ENCODE results near the gene NLRP1. TPM values are rescaled to one million over a fixed set of nuclear protein-coding genes. Genes with fewer than 3 reads are reported as not detected.
A peak's percentile ranks its signal among the peaks of the same experiment; 100 is the strongest.

The NLRP1 gene
- total and polyA plus RNA-seq, 4 donors, result 116 to 432 (median 250) TPM

DNA sequence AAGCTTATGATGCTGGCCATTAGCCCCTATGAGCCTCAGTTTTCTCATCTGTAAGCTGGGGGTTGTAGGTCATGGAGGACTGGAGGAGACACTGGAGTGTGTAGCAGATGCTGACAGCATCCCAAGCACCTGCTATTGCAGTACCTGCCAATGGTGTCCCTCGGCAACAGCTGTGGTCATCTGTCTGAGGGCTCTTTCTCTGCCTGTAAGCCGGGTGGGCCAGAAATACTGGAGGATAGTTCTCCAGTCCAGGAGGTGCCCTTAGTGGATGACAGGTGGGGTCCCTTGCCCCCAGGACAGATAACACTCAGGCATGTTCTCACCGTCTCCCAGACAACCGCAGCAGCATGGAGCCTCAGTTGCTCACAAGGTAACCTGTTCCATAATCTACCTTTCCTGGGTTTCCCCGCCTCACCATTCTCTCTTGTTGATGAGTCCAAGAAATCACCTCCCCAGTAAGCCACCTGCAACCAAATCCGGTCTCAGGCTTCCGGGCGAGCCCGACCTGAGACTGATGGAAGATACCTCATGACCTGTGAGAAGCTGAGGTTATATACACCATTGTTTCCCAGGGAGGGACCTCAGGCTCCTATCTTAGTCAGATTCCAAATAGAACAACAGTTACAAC is 23.8 kb downstream of the NLRP1 start:
- Histone ChIP-seq H3K4me1 (ENCODE audit: control insufficient read depth, insufficient read depth, low read length) (no peaks in the 10 kb centered on the region), H3K4me3 (ENCODE audit: low read depth, low read length) (no peak overlapping the region), H3K36me3 (ENCODE audit: control insufficient read depth, insufficient read depth, low read length) (no peaks in the 10 kb centered on the region), H3K9me3 (ENCODE audit: control insufficient read depth, insufficient read depth, low read length) (no peaks in the 10 kb centered on the region), H3K27me3 (ENCODE audit: control insufficient read depth, insufficient read depth, low read length) (no peaks in the 10 kb centered on the region), H3K27ac (ENCODE audit: low read depth, low read length) (no peak overlapping the region)
- DNase-seq (ENCODE audit: low read depth in 4 of 6, low spot score in 6 of 6), result no peak
- 91% methylated on average over 6 of the region's 9 CpGs for WGBS (ENCODE audit: insufficient coverage)

DNA sequence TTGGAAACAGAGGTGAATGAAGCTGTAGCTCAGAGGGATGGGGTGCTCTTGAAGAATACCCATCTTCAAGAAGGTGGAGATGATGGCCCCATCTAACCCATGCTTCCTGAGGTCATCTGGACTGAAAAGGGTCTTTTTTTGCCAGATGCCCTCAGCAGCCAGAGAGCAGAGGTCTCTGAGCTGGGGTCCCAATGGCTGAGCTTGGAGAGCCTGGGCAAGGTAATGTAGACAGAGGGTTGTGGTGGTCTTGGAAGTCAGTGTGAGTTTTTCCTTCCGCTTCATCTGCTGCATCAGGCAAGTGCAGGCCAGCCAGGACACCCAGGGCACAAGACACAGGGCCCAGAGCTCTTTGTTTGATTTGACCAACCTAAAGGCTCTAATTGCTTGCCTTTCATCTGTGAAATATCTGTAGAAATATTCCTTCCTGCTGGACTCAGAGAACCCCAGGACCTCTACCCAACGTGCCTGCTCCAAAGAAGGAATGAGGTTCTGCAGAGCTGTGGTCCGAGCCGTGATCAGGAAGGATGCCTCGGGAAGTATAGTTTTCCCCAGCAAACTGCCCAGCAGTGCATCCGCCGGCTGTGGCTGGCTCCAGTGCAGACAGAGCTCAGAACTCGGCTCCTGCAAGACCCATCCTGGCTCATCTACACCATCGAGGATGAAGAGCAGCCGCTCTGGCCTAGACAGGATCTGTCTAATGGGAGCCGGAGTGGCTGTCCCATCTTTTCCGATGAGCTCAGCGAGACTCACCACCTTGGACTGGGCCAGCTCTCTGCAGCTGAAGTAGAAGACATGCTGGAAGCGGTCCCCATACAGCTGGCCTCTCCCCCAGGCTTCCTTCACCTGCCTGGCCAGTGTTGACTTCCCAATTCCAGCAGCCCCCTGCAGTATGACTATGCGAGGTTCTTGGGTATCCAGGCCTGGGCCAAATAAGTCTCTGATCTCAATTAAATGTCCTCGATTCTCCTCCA is 25.2 kb downstream of the NLRP1 start:
- H3K4me3 ChIP-seq (ENCODE audit: low read depth, low read length), result no peak overlapping the region
- 93% methylated on average over 15 of the region's 16 CpGs for whole genome bisulfite sequencing (ENCODE audit: insufficient coverage)

DNA sequence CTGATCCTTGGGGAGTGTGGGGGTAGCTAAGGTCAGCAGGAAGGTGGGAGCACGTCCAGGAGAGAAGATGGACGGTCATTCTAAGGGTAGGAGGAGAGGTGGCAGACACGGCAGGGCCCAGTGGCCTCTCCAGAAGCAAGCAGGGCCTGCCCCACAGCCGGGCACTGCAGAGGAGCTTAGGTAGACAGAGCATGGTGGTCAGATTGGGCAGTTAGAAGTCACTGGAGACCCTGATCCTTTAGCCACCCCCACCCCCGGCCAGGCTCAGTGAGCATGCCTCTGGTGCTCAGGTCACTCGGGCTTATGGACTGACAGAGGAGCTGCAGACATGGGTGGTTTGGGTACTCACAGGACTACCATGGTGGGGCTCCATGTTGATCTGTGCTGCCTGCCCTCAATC is 26.3 kb downstream of the NLRP1 start:
- 88% methylated on average over 6 of the region's 6 CpGs for WGBS (ENCODE audit: insufficient coverage)
- DNase-seq (ENCODE audit: low read depth in 4 of 6, low spot score in 6 of 6), result no peak
- no peak overlapping the region for H3K4me3 ChIP-seq (ENCODE audit: low read depth, low read length)
- no peaks in the 10 kb centered on the region for H3K4me1 ChIP-seq (ENCODE audit: control insufficient read depth, insufficient read depth, low read length)
- H3K27me3 ChIP-seq (ENCODE audit: control insufficient read depth, insufficient read depth, low read length), result no peaks in the 10 kb centered on the region
- H3K36me3 ChIP-seq (ENCODE audit: control insufficient read depth, insufficient read depth, low read length), result no peaks in the 10 kb centered on the region
- no peak overlapping the region for H3K27ac ChIP-seq (ENCODE audit: low read depth, low read length)
- no peaks in the 10 kb centered on the region for H3K9me3 ChIP-seq (ENCODE audit: control insufficient read depth, insufficient read depth, low read length)

More for the DNA sequence above, 25.2 kb downstream of the NLRP1 start:
- H3K4me1 ChIP-seq (ENCODE audit: control insufficient read depth, insufficient read depth, low read length), result no peaks in the 10 kb centered on the region
- DNase-seq (ENCODE audit: low read depth in 4 of 6, low spot score in 6 of 6), result no peak
- no peak overlapping the region for H3K27ac ChIP-seq (ENCODE audit: low read depth, low read length)
- no peaks in the 10 kb centered on the region for H3K27me3 ChIP-seq (ENCODE audit: control insufficient read depth, insufficient read depth, low read length)
- no peaks in the 10 kb centered on the region for H3K36me3 ChIP-seq (ENCODE audit: control insufficient read depth, insufficient read depth, low read length)
- H3K9me3 ChIP-seq (ENCODE audit: control insufficient read depth, insufficient read depth, low read length), result no peaks in the 10 kb centered on the region

GRCh38 chr17:5557485-5557884 is 26.8 kb downstream of the NLRP1 start:
- Histone ChIP-seq H3K4me1 (ENCODE audit: control insufficient read depth, insufficient read depth, low read length) (no peaks in the 10 kb centered on the region), H3K36me3 (ENCODE audit: control insufficient read depth, insufficient read depth, low read length) (no peaks in the 10 kb centered on the region), H3K27ac (ENCODE audit: low read depth, low read length) (no peak overlapping the region), H3K4me3 (ENCODE audit: low read depth, low read length) (no peak overlapping the region), H3K27me3 (ENCODE audit: control insufficient read depth, insufficient read depth, low read length) (no peaks in the 10 kb centered on the region), H3K9me3 (ENCODE audit: control insufficient read depth, insufficient read depth, low read length) (no peaks in the 10 kb centered on the region)
- no peak for DNase-seq (ENCODE audit: low read depth in 4 of 6, low spot score in 6 of 6)
- 82% methylated on average over 6 of the region's 8 CpGs for WGBS (ENCODE audit: insufficient coverage)

DNA sequence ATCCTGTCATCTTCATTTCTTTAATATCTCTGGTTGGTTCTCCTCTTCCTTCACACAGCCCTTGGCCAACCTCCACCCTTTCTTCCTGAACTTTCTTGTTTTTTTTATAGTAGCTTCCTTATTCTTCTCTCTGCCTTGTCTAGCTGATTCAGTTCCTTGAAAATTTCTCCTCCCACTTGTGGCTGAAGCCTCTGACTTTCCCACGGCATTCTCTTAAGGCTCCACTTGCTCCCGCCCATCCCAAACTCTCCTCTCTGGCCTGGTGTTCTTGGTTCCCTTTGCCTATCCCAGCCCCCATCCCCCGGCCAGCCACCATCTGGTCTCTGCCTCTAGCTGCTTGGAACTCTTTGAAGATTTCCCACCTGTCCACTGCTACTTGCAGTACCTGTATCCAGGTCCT is 29.1 kb downstream of the NLRP1 start:
- no peaks in the 10 kb centered on the region for H3K36me3 ChIP-seq (ENCODE audit: control insufficient read depth, insufficient read depth, low read length)
- no peak overlapping the region for H3K4me3 ChIP-seq (ENCODE audit: low read depth, low read length)
- H3K4me1 ChIP-seq (ENCODE audit: control insufficient read depth, insufficient read depth, low read length), result no peaks in the 10 kb centered on the region
- no peaks in the 10 kb centered on the region for H3K9me3 ChIP-seq (ENCODE audit: control insufficient read depth, insufficient read depth, low read length)
- H3K27ac ChIP-seq (ENCODE audit: low read depth, low read length), result no peak overlapping the region
- DNase-seq (ENCODE audit: low read depth in 4 of 6, low spot score in 6 of 6), result no peak
- WGBS (ENCODE audit: insufficient coverage), result 50% methylated on average over 3 of the region's 3 CpGs
- no peaks in the 10 kb centered on the region for H3K27me3 ChIP-seq (ENCODE audit: control insufficient read depth, insufficient read depth, low read length)

DNA sequence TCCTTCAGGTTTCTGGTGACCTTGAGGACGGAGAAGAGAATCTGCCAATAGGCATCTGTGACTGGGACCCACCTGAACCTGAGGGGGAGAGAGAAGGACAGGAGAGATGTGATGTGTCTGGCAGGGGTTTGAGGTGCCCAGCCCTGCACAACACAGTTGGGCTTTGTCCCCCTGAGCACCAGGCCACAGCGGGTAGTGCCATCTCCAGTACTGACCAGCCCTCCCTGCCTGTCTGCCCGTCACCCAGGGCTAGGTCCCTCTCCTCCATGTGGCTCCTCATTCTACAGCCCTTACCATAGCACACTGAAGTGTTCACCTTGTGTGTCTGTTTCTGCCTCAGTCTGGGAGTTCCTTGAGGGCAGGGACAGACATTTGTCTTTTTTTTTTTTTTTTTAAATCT is 30.8 kb downstream of the NLRP1 start:
- H3K27ac ChIP-seq (ENCODE audit: low read depth, low read length), result no peak overlapping the region
- H3K27me3 ChIP-seq (ENCODE audit: control insufficient read depth, insufficient read depth, low read length), result no peaks in the 10 kb centered on the region
- no peaks in the 10 kb centered on the region for H3K36me3 ChIP-seq (ENCODE audit: control insufficient read depth, insufficient read depth, low read length)
- no peak overlapping the region for H3K4me3 ChIP-seq (ENCODE audit: low read depth, low read length)
- no peaks in the 10 kb centered on the region for H3K4me1 ChIP-seq (ENCODE audit: control insufficient read depth, insufficient read depth, low read length)
- WGBS (ENCODE audit: insufficient coverage), result 58% methylated on average over 3 of the region's 3 CpGs
- no peaks in the 10 kb centered on the region for H3K9me3 ChIP-seq (ENCODE audit: control insufficient read depth, insufficient read depth, low read length)
- DNase-seq (ENCODE audit: low read depth in 4 of 6, low spot score in 6 of 6), result no peak

DNA sequence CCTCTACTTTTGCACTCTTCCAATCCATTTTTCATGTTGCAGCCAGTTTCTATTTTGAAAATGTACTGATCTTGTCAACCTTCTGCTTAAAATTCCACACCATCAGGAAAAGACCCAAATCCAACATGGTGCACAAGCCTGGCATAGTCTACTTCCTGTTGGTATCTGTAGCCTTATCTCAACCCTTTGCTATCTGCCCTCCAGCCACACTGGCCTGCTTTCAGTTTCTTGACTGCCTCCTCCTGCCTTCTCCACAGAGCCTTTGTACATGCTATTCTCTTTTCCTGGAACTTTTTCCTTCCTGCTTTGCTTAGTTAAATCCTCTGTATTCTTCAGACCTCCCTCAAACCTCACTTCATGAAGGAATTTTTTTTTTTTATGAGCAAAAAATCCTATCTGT is 31.5 kb downstream of the NLRP1 start:
- Histone ChIP-seq H3K4me1 (ENCODE audit: control insufficient read depth, insufficient read depth, low read length) (no peaks in the 10 kb centered on the region), H3K4me3 (ENCODE audit: low read depth, low read length) (no peak overlapping the region), H3K27ac (ENCODE audit: low read depth, low read length) (no peak overlapping the region), H3K9me3 (ENCODE audit: control insufficient read depth, insufficient read depth, low read length) (no peaks in the 10 kb centered on the region), H3K27me3 (ENCODE audit: control insufficient read depth, insufficient read depth, low read length) (no peaks in the 10 kb centered on the region), H3K36me3 (ENCODE audit: control insufficient read depth, insufficient read depth, low read length) (no peaks in the 10 kb centered on the region)
- DNase-seq (ENCODE audit: low read depth in 4 of 6, low spot score in 6 of 6), result no peak

- Histone ChIP-seq H3K27ac (ENCODE audit: low read depth, low read length) (no peak overlapping the region), H3K4me1 (ENCODE audit: control insufficient read depth, insufficient read depth, low read length) (peaks cover 6% of the 10 kb centered on the region), H3K27me3 (ENCODE audit: control insufficient read depth, insufficient read depth, low read length) (no peaks in the 10 kb centered on the region), H3K4me3 (ENCODE audit: low read depth, low read length) (no peak overlapping the region), H3K36me3 (ENCODE audit: control insufficient read depth, insufficient read depth, low read length) (no peaks in the 10 kb centered on the region), H3K9me3 (ENCODE audit: control insufficient read depth, insufficient read depth, low read length) (no peaks in the 10 kb centered on the region)
- 66% methylated on average over 9 of the region's 9 CpGs for WGBS (ENCODE audit: insufficient coverage)
- peak in 1 of 6 donors; percentile 14 for DNase-seq (ENCODE audit: low read depth in 4 of 6, low spot score in 6 of 6)
These were observed 39.0 kb downstream of the NLRP1 start for GRCh38 chr17:5545051-5545987.

DNA sequence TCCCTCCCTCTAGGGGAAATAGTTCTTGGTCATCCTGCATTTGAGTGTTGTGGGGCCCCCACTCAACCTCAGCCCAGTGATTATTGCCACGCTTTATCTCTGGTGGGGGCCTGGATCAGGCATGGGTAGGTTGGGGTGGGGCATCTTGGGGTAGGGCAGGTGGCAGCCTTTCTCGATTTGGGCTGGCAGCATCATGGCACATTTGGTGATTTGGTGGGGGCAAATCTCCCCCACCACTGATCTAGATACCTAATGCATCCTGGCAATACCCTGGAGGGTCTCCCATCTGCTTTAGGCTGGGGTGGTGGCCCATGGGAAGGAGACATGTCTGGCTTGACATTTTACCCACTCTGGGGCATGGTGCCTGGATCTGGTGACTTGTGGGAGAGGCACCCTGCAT is 40.2 kb downstream of the NLRP1 start:
- Histone ChIP-seq H3K4me3 (ENCODE audit: low read depth, low read length) (no peak overlapping the region), H3K9me3 (ENCODE audit: control insufficient read depth, insufficient read depth, low read length) (no peaks in the 10 kb centered on the region), H3K36me3 (ENCODE audit: control insufficient read depth, insufficient read depth, low read length) (no peaks in the 10 kb centered on the region), H3K27me3 (ENCODE audit: control insufficient read depth, insufficient read depth, low read length) (no peaks in the 10 kb centered on the region), H3K27ac (ENCODE audit: low read depth, low read length) (no peak overlapping the region), H3K4me1 (ENCODE audit: control insufficient read depth, insufficient read depth, low read length) (peaks cover 6% of the 10 kb centered on the region)
- no peak for DNase-seq (ENCODE audit: low read depth in 4 of 6, low spot score in 6 of 6)
- no CpG with 5 or more reads among the region's 2 CpGs for WGBS (ENCODE audit: insufficient coverage)

Data from spinal cord (tissue), 10 donors.